ENCODE data around the gene PRKCSH.

- TF ChIP-seq CTCF (IDR thresholded peaks at IDR 0.05) (no peak), POLR2A (IDR thresholded peaks at IDR 0.05) (no peak)
Observed at GRCh38 chr19:11401808-11402543, 33.5 kb upstream of the PRKCSH start.

Data from esophagus squamous epithelium (tissue), 4 donors.